Right cardiac atrium (tissue), 5 donors: ENCODE results near the gene GTF2I. TPM values are rescaled to one million over a fixed set of nuclear protein-coding genes. Genes with fewer than 3 reads are reported as not detected.
"Not testable (repeated sequence)": the region's sequence is repeated elsewhere in the genome, so short reads cannot be mapped to it uniquely, and the experiment has no call there.

Source experiments
- ATAC-seq, 2 donors: fragments of 200-7000 bp; cut with Tn5 transposase; one replicate each; pipeline versions ENCODE4 v1.8.0 to v1.9.1; 2020; ENCODE audit warnings: moderate library complexity in 2 of 2, mild to moderate bottlenecking in 1 of 2
- DNase-seq, 3 donors: peaks; one replicate each; pipeline ENCODE4 v3.0.0-alpha.2; 2020
- H3K27ac ChIP-seq: one replicate; pipeline ENCODE4 v1.5.1; 2013; ENCODE audit warnings: mild to moderate bottlenecking, low read length, control low read depth, moderate library complexity
- H3K27me3 ChIP-seq: one replicate; pipeline ENCODE4 v1.6.1; 2013; ENCODE audit not compliant: control insufficient read depth, insufficient read depth
- H3K4me1 ChIP-seq: one replicate; pipeline ENCODE4 v1.6.1; 2013; ENCODE audit warnings: low read length; ENCODE audit not compliant: control insufficient read depth, insufficient read depth
- H3K4me3 ChIP-seq: one replicate; pipeline ENCODE4 v1.5.1; 2013; ENCODE audit warnings: low read length, control low read depth
- H3K9me3 ChIP-seq: one replicate; pipeline ENCODE4 v1.6.1; 2013; ENCODE audit warnings: low read length; ENCODE audit not compliant: control insufficient read depth
- WGBS: extraction: QIAGEN DNeasy Blood & Tissue Kit; methylation state at CpG from one replicate; pipeline ENCODE4 v1.1.7; 2013; 5-methylcytosine and 5-hydroxymethylcytosine counted together
- intact Hi-C, 4 donors: fragments of 100-400 bp; cut with DNase I; formaldehyde crosslinking; loops; one replicate each; pipeline versions ENCODE4 v1.11.0 to v1.14.0; 2022 to 2023
- polyA plus RNA-seq: library from polyadenylated mRNA; stranded (reverse); fragments of 200-250 nt; gene quantifications from one replicate; pipeline ENCODE4 v1.2.3, GENCODE V29; 2013
- total RNA-seq, 4 donors: library from RNA; stranded (reverse); fragmentation: NEBNext Ultra II Directional; extraction: Animal tissue kit (Norgen Biotek cat#: 25700); gene quantifications; one replicate each; pipeline ENCODE4 v1.2.1, GENCODE V29; 2021
- donor health status: healthy with polysubstance abuse.
- donor health status: DM: no; HTN: yes; CAD: no.
- donor health status: DM: no; HTN: no; CAD: no.
- donor health status: DM: no; HTN: yes; CAD: no; lungs with severe emphysema.
- donor health status: DM: yes; HTN: yes; CAD: no.

Gene GTF2I
- total and polyA plus RNA-seq, 5 donors: 34.9 to 162 (median 137) TPM

- DNase-seq, H3K4me3 ChIP-seq, H3K4me1 ChIP-seq, intact Hi-C loops, H3K27ac ChIP-seq, ATAC-seq, H3K27me3 ChIP-seq, H3K9me3 ChIP-seq: not testable (repeated sequence)
- no CpG with 5 or more reads among the region's 7 CpGs for WGBS
Measured at GRCh38 chr7:74758268-74758667, 100.8 kb downstream of the GTF2I start.

GRCh38 chr7:74758982-74759381 is 101.5 kb downstream of the GTF2I start:
- H3K9me3 ChIP-seq, H3K27me3 ChIP-seq, H3K4me1 ChIP-seq, H3K4me3 ChIP-seq, intact Hi-C loops, H3K27ac ChIP-seq, DNase-seq, ATAC-seq: not testable (repeated sequence)
- WGBS: no CpG with 5 or more reads among the region's 3 CpGs

GRCh38 chr7:74765205-74765918 is 107.8 kb downstream of the GTF2I start:
- peak; percentile 49 to 64 for ATAC-seq
- DNase-seq, H3K27ac ChIP-seq: not testable (repeated sequence)

GRCh38 chr7:74766509-74766908 is 109.0 kb downstream of the GTF2I start:
- H3K9me3 ChIP-seq, H3K27ac ChIP-seq, H3K4me3 ChIP-seq, DNase-seq, intact Hi-C loops, H3K4me1 ChIP-seq, H3K27me3 ChIP-seq: not testable (repeated sequence)
- WGBS: 80% methylated on average over 1 of the region's 7 CpGs
- peak; percentile 25 to 30 for ATAC-seq

More at GRCh38 chr7:74765205-74765918, 107.8 kb downstream of the GTF2I start:
- H3K4me3 ChIP-seq, intact Hi-C loops, H3K9me3 ChIP-seq, H3K27me3 ChIP-seq, H3K4me1 ChIP-seq: not testable (repeated sequence)
- no CpG with 5 or more reads among the region's 17 CpGs for WGBS

- WGBS: 59% methylated on average over 8 of the region's 10 CpGs
- intact Hi-C loops, ATAC-seq, H3K4me3 ChIP-seq, H3K4me1 ChIP-seq, H3K9me3 ChIP-seq, H3K27ac ChIP-seq, H3K27me3 ChIP-seq: not testable (repeated sequence)
- DNase-seq: peak in 1 of 3 donors; percentile 9
Measured at GRCh38 chr7:74766991-74767390, 109.5 kb downstream of the GTF2I start.

GRCh38 chr7:74770062-74770461 is 112.5 kb downstream of the GTF2I start:
- intact Hi-C loops, H3K27ac ChIP-seq, ATAC-seq, H3K4me1 ChIP-seq, H3K27me3 ChIP-seq, H3K4me3 ChIP-seq, H3K9me3 ChIP-seq: not testable (repeated sequence)
- 81% methylated on average over 4 of the region's 7 CpGs for WGBS
- peak in 1 of 3 donors; percentile 20 for DNase-seq

- H3K4me3 ChIP-seq, H3K27ac ChIP-seq, H3K9me3 ChIP-seq, intact Hi-C loops, H3K27me3 ChIP-seq, H3K4me1 ChIP-seq: not testable (repeated sequence)
- 91% methylated on average over 6 of the region's 6 CpGs for WGBS
- ATAC-seq (peak in 1 of 2 donors; percentile 37), DNase-seq (peak in 2 of 3 donors; percentile 4 to 35)
Measured at GRCh38 chr7:74772093-74772492, 114.6 kb downstream of the GTF2I start.

- intact Hi-C loops, H3K27me3 ChIP-seq, H3K27ac ChIP-seq, DNase-seq, H3K9me3 ChIP-seq, H3K4me1 ChIP-seq, H3K4me3 ChIP-seq: not testable (repeated sequence)
- WGBS: no CpG with 5 or more reads among the region's 21 CpGs
- peak; percentile 61 to 62 for ATAC-seq
Measured at GRCh38 chr7:74773760-74774750, 116.5 kb downstream of the GTF2I start, which contains the start of gene NCF1. NCF1 (plus strand) TSS chr7:74774011; CDS start chr7:74774032, 21 bp downstream.

- H3K9me3 ChIP-seq, ATAC-seq, intact Hi-C loops, H3K27me3 ChIP-seq, DNase-seq, H3K4me3 ChIP-seq, H3K4me1 ChIP-seq, H3K27ac ChIP-seq: not testable (repeated sequence)
- WGBS: no CpG with 5 or more reads among the region's 6 CpGs
Measured at GRCh38 chr7:74775111-74775510, 117.6 kb downstream of the GTF2I start.

- H3K4me3 ChIP-seq, H3K4me1 ChIP-seq, H3K9me3 ChIP-seq, H3K27me3 ChIP-seq, intact Hi-C loops, ATAC-seq, H3K27ac ChIP-seq: not testable (repeated sequence)
- DNase-seq: peak in 2 of 3 donors; percentile 8 to 29
- WGBS: 81% methylated on average over 13 of the region's 17 CpGs
Measured at GRCh38 chr7:74779053-74779452, 121.5 kb downstream of the GTF2I start.

GRCh38 chr7:74781746-74782145 is 124.2 kb downstream of the GTF2I start:
- H3K27ac ChIP-seq, ATAC-seq, H3K27me3 ChIP-seq, H3K9me3 ChIP-seq, intact Hi-C loops, H3K4me3 ChIP-seq, H3K4me1 ChIP-seq, DNase-seq: not testable (repeated sequence)
- WGBS: 90% methylated on average over 3 of the region's 6 CpGs
